GM21825 (cell line): ENCODE data around the gene SLC24A3.

Source experiments
- ATAC-seq: cut with Tn5 transposase; IDR thresholded peaks from one replicate; pipeline ENCODE4 v1.9.1; 2021; ENCODE audit warnings: mild to moderate bottlenecking, moderate library complexity; ENCODE audit not compliant: unreplicated experiment

The SLC24A3 gene

GRCh38 chr20:19269737-19270340 is 57.4 kb downstream of the SLC24A3 start:
- no peak for ATAC-seq

GRCh38 chr20:19271879-19272651 is 59.6 kb downstream of the SLC24A3 start:
- ATAC-seq = no peak

GRCh38 chr20:19272976-19273654 is 60.7 kb downstream of the SLC24A3 start:
- no peak for ATAC-seq

DNA sequence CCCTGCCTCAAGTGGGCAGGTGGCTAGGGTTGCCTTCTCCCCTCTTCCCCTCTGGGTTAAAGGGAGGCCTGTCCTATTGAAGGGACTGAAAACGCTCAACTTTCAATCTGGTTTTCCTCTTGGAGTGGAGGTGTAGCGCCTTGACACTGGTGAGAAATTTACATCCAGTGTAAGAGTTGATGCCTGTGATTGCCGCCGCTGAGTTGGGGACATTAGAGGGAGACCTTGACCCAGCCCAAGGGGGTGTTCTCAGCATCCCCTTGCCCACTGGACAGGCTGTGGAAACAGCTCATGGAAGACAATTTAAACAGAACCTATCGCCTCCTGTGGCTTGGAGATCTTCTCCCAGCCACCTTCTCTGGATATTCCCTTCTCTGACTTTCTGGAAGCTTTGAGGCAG is 61.6 kb downstream of the SLC24A3 start:
- ATAC-seq = no peak

- no peak for ATAC-seq
Measured at GRCh38 chr20:19274412-19275015, 62.1 kb downstream of the SLC24A3 start.

- no peak for ATAC-seq
Measured at GRCh38 chr20:19275038-19275629, 62.7 kb downstream of the SLC24A3 start.

DNA sequence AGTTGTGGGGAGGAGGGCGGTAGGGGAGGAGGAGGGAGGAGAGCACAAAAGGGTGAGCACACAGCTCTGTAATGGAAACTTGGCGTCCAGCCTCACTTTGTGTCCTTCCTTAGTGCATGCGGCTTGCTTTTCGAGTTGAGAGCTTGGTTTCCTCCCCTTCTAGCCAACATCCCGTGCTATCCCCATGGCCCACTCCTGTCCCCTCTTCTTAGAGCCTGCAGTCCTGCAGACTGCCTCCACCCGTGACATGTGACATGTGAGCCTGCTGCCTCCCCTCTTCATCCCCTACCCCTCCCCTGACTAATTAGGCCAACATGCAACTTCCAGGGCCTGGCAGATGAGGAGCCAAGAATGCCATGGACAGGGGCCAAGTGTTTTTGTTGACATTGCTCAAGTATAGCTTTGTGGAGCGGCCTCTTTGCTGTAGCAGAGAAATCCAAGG is 63.2 kb downstream of the SLC24A3 start:
- ATAC-seq = no peak

DNA sequence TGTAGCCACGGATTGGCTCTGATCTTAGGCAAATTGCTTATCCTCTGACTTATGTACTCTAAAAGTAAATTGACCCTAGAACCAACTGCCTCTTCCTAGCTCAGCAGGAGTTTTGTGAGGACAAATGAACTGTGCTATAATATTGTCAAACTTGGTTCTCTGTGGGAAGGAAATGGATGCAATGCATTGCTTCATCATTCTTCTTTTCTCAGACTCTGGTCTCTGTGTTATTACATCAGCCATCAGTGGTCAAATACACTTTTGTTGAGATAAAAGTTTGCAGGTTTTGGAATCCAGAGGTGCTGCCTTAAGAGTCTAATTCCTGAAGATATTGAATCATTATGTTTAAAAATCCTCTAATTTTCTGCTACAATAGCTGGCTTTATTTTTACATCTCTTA is 64.9 kb downstream of the SLC24A3 start:
- no peak for ATAC-seq

DNA sequence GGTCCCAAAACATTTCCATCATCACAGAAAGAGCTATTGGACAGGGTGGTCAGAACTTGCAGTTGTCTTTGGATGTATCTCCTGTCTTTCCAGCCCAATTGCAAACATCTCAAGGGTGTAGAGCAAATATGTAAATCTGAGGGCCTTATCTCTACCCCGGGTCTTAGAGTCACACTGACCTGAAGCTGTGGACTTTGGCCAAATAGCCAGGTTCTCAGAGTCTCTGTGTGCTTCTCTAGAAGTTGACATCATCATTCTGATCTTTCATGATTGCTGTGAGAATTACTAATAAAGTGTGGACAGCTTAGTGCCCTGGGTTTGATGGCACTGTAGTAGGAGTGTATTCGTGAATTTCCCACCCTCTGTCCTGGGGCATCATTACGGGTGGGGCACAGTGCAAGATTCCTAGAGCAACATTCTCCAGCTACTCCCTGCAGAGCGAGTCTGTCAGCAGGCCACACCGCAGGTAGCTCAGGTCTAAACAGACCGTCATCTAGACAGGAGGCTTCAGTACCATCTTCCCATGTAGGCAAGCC is 71.1 kb downstream of the SLC24A3 start:
- no peak for ATAC-seq

- no peak for ATAC-seq
Measured at GRCh38 chr20:19284400-19285178, 72.1 kb downstream of the SLC24A3 start.

DNA sequence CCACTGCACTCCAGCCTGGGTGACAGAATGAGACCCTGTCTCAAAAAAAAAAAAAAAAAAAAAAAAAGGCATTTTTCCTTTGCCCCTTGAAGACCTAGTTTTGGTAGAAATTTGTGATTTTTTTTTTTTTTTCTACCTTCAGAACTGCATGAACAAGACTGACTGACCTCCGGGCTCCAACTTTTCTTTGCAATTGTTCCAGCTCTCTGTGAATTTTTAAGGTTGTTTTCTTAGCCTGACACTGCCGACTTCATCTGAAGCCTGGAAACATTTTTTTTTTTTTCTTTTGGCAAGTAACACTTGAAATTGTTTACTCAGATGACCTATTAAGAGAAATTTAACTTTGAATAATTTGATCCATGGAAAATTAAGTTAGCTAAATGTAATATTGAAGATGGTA is 73.0 kb downstream of the SLC24A3 start:
- no peak for ATAC-seq

GRCh38 chr20:19288061-19288460 is 75.6 kb downstream of the SLC24A3 start:
- no peak for ATAC-seq

DNA sequence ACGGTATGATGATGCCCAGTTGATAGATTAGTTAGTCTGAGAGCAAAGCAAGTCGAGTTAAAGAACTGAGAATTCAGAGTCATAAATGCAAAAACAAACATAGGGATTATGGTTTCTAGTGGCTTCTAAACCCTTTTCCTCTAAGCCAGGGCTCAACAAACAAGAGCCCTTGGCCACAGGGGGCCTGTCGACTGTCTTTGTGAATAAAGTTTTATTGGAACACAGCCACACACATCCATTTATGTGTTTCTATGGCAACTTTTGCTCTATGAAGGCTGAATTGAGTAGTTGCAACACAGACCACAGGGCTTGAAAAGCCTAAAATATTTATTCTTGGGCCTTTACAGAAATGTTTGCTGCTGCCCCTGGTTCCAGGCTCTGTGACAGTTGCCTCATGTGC is 76.2 kb downstream of the SLC24A3 start:
- no peak for ATAC-seq

DNA sequence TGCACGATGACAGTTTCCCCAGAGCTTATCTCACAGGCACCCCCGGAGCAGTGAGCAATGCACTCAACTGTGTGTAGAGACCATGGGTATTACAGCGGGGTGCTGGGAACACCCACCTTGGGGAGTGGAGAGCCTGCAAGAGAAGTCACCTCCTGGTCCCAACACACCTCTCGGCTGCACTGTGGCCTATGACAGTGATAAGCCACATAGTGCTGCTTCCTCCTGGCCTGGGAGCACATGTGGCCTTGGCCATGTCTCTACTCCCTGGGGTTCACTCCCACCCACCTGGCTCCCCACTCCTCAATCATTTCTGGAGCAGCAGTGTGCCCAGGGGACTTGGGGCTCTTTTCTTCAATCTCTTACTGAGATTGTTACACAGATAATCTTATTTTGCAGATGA is 77.0 kb downstream of the SLC24A3 start:
- ATAC-seq = no peak

DNA sequence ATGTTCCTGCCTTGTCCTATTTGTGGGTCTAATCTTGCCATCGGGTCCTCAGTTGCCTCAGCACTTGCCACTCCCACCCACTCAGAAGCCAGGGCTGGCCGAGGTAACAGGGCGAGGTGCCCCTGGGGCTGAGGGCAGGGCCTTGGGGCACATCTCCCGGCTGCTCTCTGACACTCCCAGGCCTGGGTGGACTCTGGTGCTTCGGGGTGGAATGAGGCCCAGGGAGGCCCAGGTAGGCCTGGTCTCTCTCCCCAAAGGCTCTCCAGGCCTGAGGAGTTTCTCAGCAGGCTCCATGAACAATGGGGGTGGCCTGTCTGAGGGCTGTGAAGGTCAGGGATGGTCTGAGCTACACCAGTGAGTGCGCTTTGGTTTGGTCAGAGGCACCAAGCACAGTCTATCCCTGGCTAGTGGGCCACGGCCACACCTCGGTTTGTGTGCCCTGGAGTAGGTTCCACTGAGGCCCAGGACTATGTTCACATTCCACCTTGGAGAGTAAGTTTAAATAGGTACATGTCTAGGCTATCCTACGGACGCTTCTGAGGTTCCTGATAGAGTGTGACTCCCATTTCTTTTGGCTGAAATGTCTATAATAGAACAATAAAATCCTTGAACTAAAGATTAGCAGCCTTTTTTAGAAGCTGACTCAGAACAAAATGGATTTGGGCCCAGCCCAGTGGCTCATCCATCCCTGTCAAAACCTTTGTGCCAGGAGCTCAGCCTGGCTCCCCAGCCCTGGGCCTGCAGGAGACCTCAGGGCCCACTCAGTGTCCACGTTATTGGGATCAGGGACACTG is 78.8 kb downstream of the SLC24A3 start:
- no peak for ATAC-seq

GRCh38 chr20:19291818-19292132 is 79.3 kb downstream of the SLC24A3 start:
- no peak for ATAC-seq

DNA sequence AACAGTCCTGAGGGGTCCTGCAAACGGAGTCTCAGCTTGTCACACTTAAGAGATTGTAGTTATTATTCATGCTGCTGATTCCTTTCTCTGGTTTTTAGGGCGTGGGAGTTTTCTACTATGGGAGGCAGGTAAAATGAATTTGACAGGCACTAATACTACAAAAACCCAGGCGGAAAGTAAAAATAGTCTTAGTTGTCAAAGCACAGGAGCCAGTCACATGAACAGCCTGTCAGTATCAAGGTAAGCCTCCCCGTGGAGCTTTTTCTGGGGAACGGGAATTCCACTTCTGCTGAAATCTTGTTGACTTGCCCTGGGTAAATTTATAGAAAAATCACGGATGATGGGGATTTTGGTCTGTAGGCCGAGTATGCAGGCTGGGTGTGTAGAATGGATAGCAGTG is 79.8 kb downstream of the SLC24A3 start:
- ATAC-seq = no peak

DNA sequence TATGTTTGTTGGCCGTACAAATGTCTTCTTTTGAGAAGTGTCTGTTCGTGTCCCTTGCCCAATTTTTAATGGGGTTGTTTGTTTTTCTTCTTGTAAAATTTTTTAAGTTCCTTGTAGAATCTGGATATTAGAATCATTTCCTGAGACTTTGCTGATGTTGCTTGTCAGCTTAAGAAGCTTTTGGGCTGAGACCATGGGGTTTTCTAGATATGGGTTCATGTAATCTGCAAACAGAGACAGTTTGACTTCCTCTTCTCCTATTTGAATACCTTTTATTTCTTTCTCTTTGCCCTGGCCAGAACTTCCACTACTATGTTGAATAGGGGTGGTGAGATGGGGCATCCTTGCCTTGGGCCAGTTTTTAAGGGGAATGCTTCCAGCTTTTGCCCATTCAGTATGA is 82.6 kb downstream of the SLC24A3 start:
- ATAC-seq = no peak

- ATAC-seq = no peak
Measured at GRCh38 chr20:19298652-19299051, 86.2 kb downstream of the SLC24A3 start.

- ATAC-seq = no peak
Measured at GRCh38 chr20:19300395-19300794, 88.0 kb downstream of the SLC24A3 start.
